Measurements from ENCODE around the gene ING4.

Gene ING4

GRCh38 chr12:6605421-6606330, 57.2 kb downstream of the ING4 start (continued):
- no peak for TF ChIP-seq ARNTL (CRISPR knock-in tag; IDR thresholded peaks at IDR 0.05; ENCODE audit: borderline replicate concordance, low read depth)

DNA sequence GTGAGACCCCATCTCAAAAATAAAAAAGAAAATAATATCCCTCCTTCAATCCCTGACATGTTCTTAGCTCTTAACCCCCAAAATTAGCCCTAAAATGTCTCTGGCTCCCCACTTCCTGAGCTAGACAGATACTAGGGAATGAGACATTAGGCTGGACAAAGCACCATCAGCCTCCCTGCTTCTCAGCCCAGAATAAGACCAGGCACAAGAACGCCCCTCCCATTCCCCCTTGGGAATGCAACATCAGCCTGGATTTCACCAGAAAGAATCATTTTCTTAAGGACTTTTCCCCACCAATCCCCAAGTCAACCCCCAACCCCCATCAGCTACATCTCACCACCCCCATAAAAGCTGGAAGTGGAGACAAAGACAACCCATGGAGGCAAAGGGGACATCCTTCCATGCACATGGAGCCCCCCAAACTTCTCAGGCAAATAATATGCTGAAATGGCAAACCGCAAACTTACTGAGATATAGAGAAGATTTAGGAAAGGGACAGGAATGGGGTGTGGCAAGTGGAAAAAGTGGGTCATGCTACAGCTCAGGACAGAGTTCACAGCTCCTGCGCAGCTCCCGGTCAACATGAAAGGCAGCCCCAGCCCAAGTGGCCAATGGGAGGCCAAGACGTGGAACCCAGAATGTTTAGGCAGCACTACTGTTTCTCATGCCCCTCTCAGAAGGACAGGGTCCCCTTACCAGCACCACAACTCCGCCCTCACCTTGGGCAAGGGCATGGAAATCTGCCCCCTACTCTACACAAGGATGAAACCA, 58.5 kb downstream of the ING4 start:
- TF ChIP-seq ESRRG (CRISPR knock-in tag; IDR thresholded peaks at IDR 0.05), result no peak
- no peak for TF ChIP-seq TCF4 (CRISPR knock-in tag; IDR thresholded peaks at IDR 0.05; ENCODE audit: borderline replicate concordance)
- no peak for TF ChIP-seq SNAI2 (CRISPR knock-in tag; IDR thresholded peaks at IDR 0.05)
- TF ChIP-seq ZFP30 (CRISPR knock-in tag; IDR thresholded peaks at IDR 0.05), result no peak
- TF ChIP-seq ARNTL (CRISPR knock-in tag; IDR thresholded peaks at IDR 0.05; ENCODE audit: borderline replicate concordance, low read depth), result no peak
- no peak for TF ChIP-seq PATZ1 (CRISPR knock-in tag; IDR thresholded peaks at IDR 0.05; ENCODE audit: borderline replicate concordance)
- no peak for TF ChIP-seq PPARA (CRISPR knock-in tag; IDR thresholded peaks at IDR 0.05; ENCODE audit: borderline replicate concordance)
- TF ChIP-seq OSR1 (CRISPR knock-in tag; IDR thresholded peaks at IDR 0.05), result no peak
- TF ChIP-seq ZNF8 (CRISPR knock-in tag; IDR thresholded peaks at IDR 0.05), result no peak
- TF ChIP-seq BACH2 (CRISPR knock-in tag; IDR thresholded peaks at IDR 0.05; ENCODE audit: borderline replicate concordance), result no peak
- TF ChIP-seq TSHZ2 (CRISPR knock-in tag; IDR thresholded peaks at IDR 0.05), result no peak
- TF ChIP-seq TOX (CRISPR knock-in tag; IDR thresholded peaks at IDR 0.05; ENCODE audit: borderline replicate concordance), result no peak
- TF ChIP-seq RARB (CRISPR knock-in tag; IDR thresholded peaks at IDR 0.05), result no peak
- no peak for TF ChIP-seq CSDC2 (CRISPR knock-in tag; IDR thresholded peaks at IDR 0.05)
- no peak for ATAC-seq

DNA sequence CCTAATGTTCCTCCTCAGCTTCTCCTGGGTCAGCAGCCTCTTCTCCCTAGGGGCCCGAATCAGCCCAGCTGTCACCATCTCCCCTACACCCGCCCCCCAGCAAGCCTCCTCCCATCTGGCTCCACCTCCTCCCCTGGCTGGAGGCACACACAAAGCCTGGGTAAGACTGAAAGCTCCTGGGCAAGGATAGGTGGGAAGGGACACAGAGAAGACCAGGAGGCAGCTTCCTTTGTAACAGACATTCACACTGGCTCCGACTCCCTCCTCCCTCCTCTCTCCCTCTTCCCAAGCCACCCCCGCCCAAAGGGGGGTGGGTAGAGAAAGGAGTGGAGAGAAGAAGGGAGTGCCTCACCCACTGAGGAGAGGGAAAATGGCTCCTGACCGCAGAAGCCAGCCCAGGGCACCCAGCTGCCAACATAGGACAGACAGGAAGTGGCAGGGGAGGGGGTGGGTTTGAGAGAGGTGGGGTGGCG, 59.8 kb downstream of the ING4 start:
- TF ChIP-seq, protein P1, sequence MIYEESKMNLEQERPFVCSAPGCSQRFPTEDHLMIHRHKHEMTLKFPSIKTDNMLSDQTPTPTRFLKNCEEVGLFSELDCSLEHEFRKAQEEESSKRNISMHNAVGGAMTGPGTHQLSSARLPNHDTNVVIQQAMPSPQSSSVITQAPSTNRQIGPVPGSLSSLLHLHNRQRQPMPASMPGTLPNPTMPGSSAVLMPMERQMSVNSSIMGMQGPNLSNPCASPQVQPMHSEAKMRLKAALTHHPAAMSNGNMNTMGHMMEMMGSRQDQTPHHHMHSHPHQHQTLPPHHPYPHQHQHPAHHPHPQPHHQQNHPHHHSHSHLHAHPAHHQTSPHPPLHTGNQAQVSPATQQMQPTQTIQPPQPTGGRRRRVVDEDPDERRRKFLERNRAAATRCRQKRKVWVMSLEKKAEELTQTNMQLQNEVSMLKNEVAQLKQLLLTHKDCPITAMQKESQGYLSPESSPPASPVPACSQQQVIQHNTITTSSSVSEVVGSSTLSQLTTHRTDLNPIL (CRISPR knock-in tag; IDR thresholded peaks at IDR 0.05; ENCODE audit: low read depth), result no peak
- TF ChIP-seq TOX (CRISPR knock-in tag; IDR thresholded peaks at IDR 0.05; ENCODE audit: borderline replicate concordance), result no peak
- TF ChIP-seq, protein P2, sequence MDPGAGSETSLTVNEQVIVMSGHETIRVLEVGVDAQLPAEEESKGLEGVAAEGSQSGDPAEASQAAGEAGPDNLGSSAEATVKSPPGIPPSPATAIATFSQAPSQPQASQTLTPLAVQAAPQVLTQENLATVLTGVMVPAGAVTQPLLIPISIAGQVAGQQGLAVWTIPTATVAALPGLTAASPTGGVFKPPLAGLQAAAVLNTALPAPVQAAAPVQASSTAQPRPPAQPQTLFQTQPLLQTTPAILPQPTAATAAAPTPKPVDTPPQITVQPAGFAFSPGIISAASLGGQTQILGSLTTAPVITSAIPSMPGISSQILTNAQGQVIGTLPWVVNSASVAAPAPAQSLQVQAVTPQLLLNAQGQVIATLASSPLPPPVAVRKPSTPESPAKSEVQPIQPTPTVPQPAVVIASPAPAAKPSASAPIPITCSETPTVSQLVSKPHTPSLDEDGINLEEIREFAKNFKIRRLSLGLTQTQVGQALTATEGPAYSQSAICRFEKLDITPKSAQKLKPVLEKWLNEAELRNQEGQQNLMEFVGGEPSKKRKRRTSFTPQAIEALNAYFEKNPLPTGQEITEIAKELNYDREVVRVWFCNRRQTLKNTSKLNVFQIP (CRISPR knock-in tag; IDR thresholded peaks at IDR 0.05; ENCODE audit: borderline replicate concordance, low read depth), result no peak
- TF ChIP-seq ARNTL (CRISPR knock-in tag; IDR thresholded peaks at IDR 0.05; ENCODE audit: borderline replicate concordance, low read depth), result no peak
- no peak for TF ChIP-seq ZNF70 (CRISPR knock-in tag; IDR thresholded peaks at IDR 0.05)
- no peak for TF ChIP-seq OSR1 (CRISPR knock-in tag; IDR thresholded peaks at IDR 0.05)
- TF ChIP-seq ZFP3 (CRISPR knock-in tag; IDR thresholded peaks at IDR 0.05), result no peak
- TF ChIP-seq RARB (CRISPR knock-in tag; IDR thresholded peaks at IDR 0.05), result no peak
- TF ChIP-seq ZC3H10 (CRISPR knock-in tag; IDR thresholded peaks at IDR 0.05), result no peak
- no peak for TF ChIP-seq ISL1 (CRISPR knock-in tag; IDR thresholded peaks at IDR 0.05)
- no peak for TF ChIP-seq SNAI2 (CRISPR knock-in tag; IDR thresholded peaks at IDR 0.05)
- TF ChIP-seq CSDC2 (CRISPR knock-in tag; IDR thresholded peaks at IDR 0.05), result no peak
- peak; percentile 3; the same call in 2 of the 3 replicates for ATAC-seq

Measured in SK-N-SH treated with all-trans-retinoic acid at 6 μM for 48 hours (cell line).